ENCODE results near the gene ZDHHC5.

Gene ZDHHC5

DNA sequence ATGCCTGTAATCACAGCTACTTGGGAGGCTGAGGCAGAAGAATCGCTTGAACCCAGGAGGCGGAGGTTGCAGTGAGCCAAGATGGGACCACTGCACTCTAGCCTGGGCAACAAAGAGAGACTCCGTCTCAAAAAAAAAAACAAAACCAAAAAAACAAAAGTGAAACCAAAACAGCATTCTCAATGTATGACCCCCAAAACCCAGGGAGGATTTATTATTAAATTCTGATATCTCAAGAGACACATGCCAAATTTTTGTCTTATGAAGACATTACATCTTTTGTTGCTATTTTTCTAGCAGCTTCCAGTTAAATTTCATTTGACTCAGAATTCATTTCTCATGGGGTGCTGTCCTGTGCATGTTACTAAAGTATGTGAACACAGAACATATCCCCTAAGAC is 15.3 kb upstream of the ZDHHC5 start:
- H3K4me3 ChIP-seq, result no peak overlapping the region
- H3K27ac ChIP-seq, result no peak overlapping the region
- TF ChIP-seq, protein P1, sequence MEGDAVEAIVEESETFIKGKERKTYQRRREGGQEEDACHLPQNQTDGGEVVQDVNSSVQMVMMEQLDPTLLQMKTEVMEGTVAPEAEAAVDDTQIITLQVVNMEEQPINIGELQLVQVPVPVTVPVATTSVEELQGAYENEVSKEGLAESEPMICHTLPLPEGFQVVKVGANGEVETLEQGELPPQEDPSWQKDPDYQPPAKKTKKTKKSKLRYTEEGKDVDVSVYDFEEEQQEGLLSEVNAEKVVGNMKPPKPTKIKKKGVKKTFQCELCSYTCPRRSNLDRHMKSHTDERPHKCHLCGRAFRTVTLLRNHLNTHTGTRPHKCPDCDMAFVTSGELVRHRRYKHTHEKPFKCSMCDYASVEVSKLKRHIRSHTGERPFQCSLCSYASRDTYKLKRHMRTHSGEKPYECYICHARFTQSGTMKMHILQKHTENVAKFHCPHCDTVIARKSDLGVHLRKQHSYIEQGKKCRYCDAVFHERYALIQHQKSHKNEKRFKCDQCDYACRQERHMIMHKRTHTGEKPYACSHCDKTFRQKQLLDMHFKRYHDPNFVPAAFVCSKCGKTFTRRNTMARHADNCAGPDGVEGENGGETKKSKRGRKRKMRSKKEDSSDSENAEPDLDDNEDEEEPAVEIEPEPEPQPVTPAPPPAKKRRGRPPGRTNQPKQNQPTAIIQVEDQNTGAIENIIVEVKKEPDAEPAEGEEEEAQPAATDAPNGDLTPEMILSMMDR (IDR thresholded peaks at IDR 0.05), result no peak
- DNase-seq (ENCODE audit: low spot score), result no peak

DNA sequence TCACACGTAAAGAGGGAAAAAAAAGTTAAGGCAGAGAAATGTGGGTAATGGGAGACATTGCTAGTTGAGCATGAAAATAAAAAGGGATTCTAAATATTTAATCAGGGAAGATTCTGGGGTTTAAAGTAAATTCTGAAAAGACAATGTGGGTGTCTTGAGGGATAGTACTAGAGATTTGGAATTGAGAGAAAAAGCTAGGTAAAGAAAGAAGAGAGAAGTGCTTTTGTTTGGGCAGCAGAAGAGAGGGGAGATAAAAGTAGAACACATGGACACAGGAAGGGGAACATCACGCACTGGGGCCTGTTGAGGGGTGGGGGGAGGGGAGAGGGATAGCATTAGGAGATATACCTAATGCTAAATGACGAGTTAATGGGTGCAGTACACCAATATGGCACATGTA is 14.8 kb upstream of the ZDHHC5 start:
- no peak for DNase-seq (ENCODE audit: low spot score)
- TF ChIP-seq, protein P1 (IDR thresholded peaks at IDR 0.05), result no peak
- Histone ChIP-seq H3K4me3 (no peak overlapping the region), H3K27ac (no peak overlapping the region)

DNA sequence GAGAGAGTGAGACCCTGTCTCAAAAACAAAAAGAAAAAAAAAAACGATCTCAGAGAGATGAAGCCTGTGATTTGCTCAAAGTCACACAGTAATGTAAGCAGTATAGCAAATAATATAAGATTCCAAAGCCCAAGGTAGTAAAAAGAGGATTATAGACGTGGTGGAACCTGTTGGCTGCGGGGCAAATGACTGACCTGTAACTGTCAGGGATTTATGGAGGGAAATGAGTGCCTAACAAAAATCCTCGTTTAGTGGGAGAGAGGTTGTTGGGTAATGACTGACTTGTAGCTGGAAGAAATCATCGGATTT is 11.1 kb upstream of the ZDHHC5 start:
- H3K27ac ChIP-seq, result peak overlapping the region; percentile 91
- no peak for DNase-seq (ENCODE audit: low spot score)
- peak overlapping the region; percentile 74 for H3K4me3 ChIP-seq
- TF ChIP-seq, protein P1 (IDR thresholded peaks at IDR 0.05), result no peak

DNA sequence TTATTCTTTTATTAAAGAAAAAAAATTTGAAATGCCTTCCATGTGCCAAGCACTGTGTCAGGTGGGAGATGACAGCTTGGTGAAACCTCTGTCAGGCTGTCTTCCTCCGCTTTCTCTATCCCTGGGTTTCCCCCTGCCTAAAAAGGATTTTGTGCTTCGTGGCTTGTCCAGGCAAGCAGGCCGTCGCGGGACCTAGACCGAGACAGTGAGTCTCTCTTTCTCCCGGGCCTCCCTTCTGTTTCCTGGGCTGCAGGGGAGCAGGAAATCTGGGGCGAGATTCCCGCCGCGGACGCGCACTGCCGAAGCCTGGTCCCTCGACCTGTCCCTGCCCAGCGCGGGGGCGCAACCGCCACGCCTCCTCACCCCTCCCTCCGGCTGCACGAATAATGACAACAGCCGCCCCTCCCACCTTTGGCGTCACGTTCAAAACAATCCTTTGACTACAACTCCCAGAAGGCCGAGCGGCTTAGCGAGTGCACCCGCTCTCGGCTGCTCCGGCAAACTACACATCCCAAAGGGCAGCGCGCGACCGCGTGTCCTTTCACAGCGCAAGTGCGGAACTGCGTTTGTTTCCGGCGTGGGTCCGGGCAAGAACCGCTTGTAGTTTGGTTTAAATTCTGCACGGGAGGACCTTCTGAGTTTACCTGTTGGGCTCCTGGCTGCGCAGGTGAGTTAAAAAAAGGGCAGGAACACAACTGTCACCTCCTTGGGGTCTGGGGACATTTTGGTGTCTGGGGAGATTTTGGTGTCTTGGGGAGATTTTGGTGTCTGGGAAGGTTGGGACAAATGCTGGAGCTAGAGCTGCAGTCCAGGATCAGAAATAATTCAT is 10.5 kb upstream of the ZDHHC5 start, which contains the start of gene CLP1:
TSS of gene CLP1 (plus strand) at position 569 of the 829 bp plus-strand sequence. CDS start 1,715 bp downstream, outside the sequence.
- TF ChIP-seq, protein P1 (IDR thresholded peaks at IDR 0.05), result no peak
- Histone ChIP-seq H3K4me3 (peak within 1 kb of the TSS; percentile 74), H3K27ac (peak within 1 kb of the TSS; percentile 91)
- peak; percentile 100 for DNase-seq (ENCODE audit: low spot score)

DNA sequence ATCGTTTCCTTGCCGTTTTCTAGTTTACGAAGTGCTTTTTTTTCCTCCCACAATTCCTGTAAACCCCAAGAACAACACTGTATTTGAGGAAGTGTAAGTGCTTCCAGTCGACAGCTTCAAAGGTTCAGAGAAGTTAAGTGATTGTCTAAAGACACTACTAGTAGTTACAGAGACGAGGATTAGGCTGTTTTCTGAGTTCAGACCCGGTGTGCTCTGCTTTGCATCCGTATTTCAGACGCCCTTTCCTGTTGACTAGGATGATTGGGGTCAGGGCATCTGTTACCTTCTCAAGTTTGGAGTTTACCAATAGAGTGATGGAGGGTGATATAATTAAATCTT is 9.9 kb upstream of the ZDHHC5 start:
- H3K4me3 ChIP-seq, result peak overlapping the region; percentile 74
- DNase-seq (ENCODE audit: low spot score), result no peak
- TF ChIP-seq, protein P1 (IDR thresholded peaks at IDR 0.05), result no peak
- H3K27ac ChIP-seq, result peak overlapping the region; percentile 91

DNA sequence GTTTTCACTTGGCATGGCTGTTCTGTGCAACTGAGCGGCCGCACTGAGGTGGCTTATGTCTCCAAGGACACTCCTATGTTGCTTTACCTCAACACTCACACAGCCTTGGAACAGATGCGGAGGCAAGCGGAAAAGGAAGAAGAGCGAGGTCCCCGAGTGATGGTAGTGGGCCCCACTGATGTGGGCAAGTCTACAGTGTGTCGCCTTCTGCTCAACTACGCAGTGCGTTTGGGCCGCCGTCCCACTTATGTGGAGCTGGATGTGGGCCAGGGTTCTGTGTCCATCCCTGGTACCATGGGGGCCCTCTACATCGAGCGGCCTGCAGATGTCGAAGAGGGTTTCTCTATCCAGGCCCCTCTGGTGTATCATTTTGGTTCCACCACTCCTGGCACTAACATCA is 8.2 kb upstream of the ZDHHC5 start:
- DNase-seq (ENCODE audit: low spot score), result no peak
- TF ChIP-seq, protein P1 (IDR thresholded peaks at IDR 0.05), result no peak
- no peak overlapping the region for H3K27ac ChIP-seq
- no peak overlapping the region for H3K4me3 ChIP-seq

DNA sequence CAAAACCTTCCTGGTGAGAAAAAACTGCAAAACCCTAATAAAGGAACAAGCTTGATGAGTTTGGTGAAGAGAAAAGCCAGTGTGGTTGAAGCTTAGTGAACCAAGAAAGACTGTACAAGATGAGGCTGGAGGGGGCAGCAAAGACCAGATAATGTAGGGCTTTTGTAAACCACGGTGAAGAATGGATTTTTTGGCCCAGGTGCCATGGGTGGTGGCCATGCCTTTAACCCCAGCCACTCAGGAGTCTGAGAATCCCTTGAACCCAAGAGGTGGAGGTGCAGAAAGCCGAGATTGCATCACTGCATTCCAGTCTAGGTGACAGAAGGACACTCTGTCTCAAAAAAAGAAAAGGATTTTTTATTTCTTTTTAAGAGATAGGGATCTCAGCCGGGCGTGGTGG is 5.0 kb upstream of the ZDHHC5 start:
- TF ChIP-seq, protein P1 (IDR thresholded peaks at IDR 0.05), result no peak
- no peak overlapping the region for H3K4me3 ChIP-seq
- DNase-seq (ENCODE audit: low spot score), result no peak
- H3K27ac ChIP-seq, result no peak overlapping the region
